ENCODE measurements around the gene SNX3.

The SNX3 gene

DNA sequence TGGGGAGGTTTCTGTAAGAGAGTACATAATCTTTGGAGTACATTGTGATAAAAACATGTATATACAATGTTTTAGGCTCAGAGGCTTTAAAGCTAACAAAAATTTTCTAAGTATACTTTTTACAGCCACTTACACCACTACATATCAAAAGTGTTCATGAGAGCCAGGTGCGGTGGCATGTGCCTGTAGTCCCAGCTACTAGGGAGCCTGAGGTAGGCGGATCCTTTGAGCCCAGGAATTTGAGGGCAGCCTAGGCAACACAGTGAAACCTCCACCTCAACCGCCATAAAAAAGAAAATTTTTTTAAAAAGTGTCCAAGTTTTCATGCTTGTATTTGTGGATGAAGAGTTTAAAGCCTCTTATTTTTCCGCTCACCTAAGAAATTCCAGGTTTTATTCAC is 22.5 kb downstream of the SNX3 start:
- TF ChIP-seq, protein P1, sequence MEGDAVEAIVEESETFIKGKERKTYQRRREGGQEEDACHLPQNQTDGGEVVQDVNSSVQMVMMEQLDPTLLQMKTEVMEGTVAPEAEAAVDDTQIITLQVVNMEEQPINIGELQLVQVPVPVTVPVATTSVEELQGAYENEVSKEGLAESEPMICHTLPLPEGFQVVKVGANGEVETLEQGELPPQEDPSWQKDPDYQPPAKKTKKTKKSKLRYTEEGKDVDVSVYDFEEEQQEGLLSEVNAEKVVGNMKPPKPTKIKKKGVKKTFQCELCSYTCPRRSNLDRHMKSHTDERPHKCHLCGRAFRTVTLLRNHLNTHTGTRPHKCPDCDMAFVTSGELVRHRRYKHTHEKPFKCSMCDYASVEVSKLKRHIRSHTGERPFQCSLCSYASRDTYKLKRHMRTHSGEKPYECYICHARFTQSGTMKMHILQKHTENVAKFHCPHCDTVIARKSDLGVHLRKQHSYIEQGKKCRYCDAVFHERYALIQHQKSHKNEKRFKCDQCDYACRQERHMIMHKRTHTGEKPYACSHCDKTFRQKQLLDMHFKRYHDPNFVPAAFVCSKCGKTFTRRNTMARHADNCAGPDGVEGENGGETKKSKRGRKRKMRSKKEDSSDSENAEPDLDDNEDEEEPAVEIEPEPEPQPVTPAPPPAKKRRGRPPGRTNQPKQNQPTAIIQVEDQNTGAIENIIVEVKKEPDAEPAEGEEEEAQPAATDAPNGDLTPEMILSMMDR (conservative IDR thresholded peaks at IDR 0.05; ENCODE audit: low read depth) = no peak
- CTCF ChIA-PET = interaction anchor here (0.7 kb wide), 1 partner anchor 49 kb away, joined by 3 read pairs; no protein-coding TSS in a partner anchor
- POLR2A ChIA-PET (ENCODE audit: low non-redundant PET) = no interaction called here
- H3K27ac ChIP-seq = no peak overlapping the region
- DNase-seq (ENCODE audit: low spot score) = no peak

DNA sequence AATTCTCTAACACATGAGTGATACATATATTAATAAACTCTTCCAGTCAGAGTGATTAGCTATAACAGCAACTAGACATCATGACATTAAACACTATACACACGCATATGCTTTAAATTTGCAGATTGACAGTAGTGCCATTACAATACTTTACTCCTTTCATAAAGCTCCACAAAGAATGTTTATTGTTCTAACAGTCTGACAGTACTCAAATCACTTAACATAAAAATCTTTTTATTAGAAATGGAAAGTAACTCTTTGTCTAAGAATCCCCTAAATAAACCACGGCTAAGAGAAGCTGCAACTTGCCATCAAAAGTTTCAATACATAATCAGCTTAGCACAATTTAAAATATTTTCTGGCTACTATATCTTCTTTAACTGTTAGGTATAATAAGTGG is 24.0 kb downstream of the SNX3 start:
- no peak overlapping the region for H3K27ac ChIP-seq
- TF ChIP-seq, protein P1 (conservative IDR thresholded peaks at IDR 0.05; ENCODE audit: low read depth) = no peak
- ChIA-PET CTCF (interaction anchor here (0.7 kb wide), 1 partner anchor 45 kb away, joined by 3 read pairs; no protein-coding TSS in a partner anchor), POLR2A (ENCODE audit: low non-redundant PET) (no interaction called here)
- DNase-seq (ENCODE audit: low spot score) = no peak

DNA sequence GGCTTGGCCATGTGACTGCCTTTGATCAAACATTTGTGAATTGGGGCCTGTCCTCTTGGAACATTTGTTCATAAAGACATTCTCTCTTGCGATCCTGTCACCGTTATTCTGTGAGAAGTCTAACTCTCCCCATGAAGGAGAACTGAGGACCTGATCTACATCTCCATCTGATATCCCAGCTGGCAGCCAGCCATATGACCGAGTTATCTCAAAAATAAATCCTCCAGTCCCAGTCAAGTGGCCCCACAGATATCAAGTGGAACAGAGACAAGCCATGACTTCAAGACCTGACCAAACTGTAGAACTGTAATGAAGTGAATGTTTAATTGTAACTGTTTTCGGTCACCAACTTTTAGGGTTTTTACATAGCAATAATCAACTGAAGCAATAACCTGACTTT is 25.7 kb downstream of the SNX3 start:
- no peak for DNase-seq (ENCODE audit: low spot score)
- H3K27ac ChIP-seq = no peak overlapping the region
- TF ChIP-seq, protein P1 (conservative IDR thresholded peaks at IDR 0.05; ENCODE audit: low read depth) = no peak
- ChIA-PET CTCF (no interaction called here), POLR2A (ENCODE audit: low non-redundant PET) (interaction anchor here (0.6 kb wide), 1 partner anchor 23 kb away, joined by 4 read pairs; no protein-coding TSS in a partner anchor)

DNA sequence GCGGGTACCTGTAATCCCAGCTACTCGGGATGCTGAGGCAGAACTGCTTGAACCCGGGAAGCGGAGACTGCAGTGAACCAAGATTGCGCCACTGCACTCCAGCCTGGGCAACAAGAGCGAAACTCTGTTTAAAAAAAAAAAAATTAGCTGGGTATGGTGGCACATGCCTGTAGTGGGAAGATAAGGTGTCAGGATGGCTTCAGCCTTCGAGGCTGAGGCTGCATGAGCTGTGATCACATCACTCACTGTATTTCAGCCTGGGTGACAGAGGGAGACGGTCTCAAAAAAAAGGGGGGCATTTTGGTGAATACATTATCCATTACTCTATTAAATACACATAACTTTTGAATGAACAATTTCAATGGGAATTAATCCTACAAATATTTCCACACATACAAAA is 32.4 kb downstream of the SNX3 start:
- TF ChIP-seq, protein P1 (conservative IDR thresholded peaks at IDR 0.05; ENCODE audit: low read depth) = no peak
- CTCF ChIA-PET = no interaction called here
- H3K27ac ChIP-seq = no peak overlapping the region
- POLR2A ChIA-PET (ENCODE audit: low non-redundant PET) = no interaction called here
- DNase-seq (ENCODE audit: low spot score) = no peak

DNA sequence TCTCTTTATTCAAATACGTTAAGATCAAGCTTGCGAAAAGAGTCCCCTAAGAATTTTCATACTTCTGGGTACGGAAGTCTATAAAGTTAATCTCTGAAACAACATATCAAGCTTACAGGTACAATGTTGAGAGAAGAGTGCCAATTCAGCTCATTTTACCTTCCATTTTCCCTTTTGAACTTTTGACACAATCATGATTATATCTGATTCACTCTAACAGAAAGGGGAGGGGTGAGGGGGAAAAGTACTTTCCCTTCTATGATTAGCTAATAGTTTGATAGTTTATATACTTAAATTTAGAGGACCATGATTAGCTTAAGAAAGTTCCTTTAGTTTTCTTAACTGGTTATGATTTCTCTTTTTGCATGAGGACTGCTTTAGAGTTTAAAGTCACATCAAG is 33.5 kb downstream of the SNX3 start:
- CTCF ChIA-PET = interaction anchor here (0.9 kb wide), 1 partner anchor 9 kb away, joined by 6 read pairs; no protein-coding TSS in a partner anchor
- POLR2A ChIA-PET (ENCODE audit: low non-redundant PET) = no interaction called here
- TF ChIP-seq, protein P1 (conservative IDR thresholded peaks at IDR 0.05; ENCODE audit: low read depth) = no peak
- DNase-seq (ENCODE audit: low spot score) = no peak
- no peak overlapping the region for H3K27ac ChIP-seq

DNA sequence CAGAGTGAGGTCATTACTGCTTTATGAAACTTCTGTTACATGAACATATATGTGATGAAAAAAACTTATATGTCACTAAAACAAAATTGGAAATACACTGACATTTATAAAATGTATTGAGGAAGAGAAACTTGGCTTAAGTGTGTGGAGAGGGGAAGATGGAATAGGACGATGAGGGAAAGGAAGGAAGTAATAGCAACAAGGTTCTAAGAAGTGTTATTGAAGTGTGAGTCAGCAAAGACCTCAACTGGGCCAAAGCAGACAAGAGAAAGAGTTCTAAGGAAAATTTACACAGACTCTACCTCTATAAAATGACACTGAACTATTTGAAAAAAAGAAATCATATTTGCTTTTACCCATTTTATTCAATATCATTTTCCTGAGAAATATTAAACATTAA is 38.3 kb downstream of the SNX3 start:
- CTCF ChIA-PET = no interaction called here
- TF ChIP-seq, protein P1 (conservative IDR thresholded peaks at IDR 0.05; ENCODE audit: low read depth) = no peak
- POLR2A ChIA-PET (ENCODE audit: low non-redundant PET) = no interaction called here
- H3K27ac ChIP-seq = no peak overlapping the region
- DNase-seq (ENCODE audit: low spot score) = no peak

DNA sequence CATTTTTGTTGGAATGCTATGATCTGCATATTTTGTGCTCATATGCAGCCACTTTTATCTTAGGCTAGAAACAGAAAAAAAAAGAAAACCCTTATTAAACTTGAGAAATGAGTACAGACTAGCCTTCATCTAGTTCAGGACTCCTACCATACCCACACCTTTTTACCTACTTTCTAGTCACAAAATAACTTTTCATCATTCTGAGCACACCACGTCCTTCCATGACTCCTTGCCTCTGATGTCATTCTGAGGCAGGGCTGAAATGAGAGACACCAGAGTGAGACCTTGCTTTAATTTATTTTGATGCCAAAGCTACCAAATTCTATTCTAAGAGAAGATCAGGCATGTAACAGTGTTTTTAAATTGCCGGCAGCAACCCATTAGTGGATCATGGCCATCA is 38.8 kb downstream of the SNX3 start:
- ChIA-PET POLR2A (ENCODE audit: low non-redundant PET) (no interaction called here), CTCF (no interaction called here)
- TF ChIP-seq, protein P1 (conservative IDR thresholded peaks at IDR 0.05; ENCODE audit: low read depth) = no peak
- no peak overlapping the region for H3K27ac ChIP-seq
- no peak for DNase-seq (ENCODE audit: low spot score)
